HEK293 (cell line): ENCODE data around the gene SBSN.

Experiments
- CTCF ChIP-seq: fragments of 450-650 bp; formaldehyde crosslinking; IDR thresholded peaks from 2 replicates; pipeline ENCODE4 v1.5.1; 2016; ENCODE audit warnings: missing biosample characterization, missing genetic modification characterization
- GLI2 ChIP-seq: fragments of 450-650 bp; formaldehyde crosslinking; IDR thresholded peaks from 2 replicates; pipeline ENCODE4; 2017; ENCODE audit warnings: missing biosample characterization, missing genetic modification characterization, low read depth, borderline replicate concordance
- KLF9 ChIP-seq: fragments of 450-650 bp; formaldehyde crosslinking; IDR thresholded peaks from 2 replicates; pipeline ENCODE4 v1.5.1; 2016; ENCODE audit warnings: missing biosample characterization, missing genetic modification characterization, low read depth
- PBX3 ChIP-seq: sonication (generic); formaldehyde crosslinking; IDR thresholded peaks from 2 replicates; pipeline ENCODE4 v1.8.1; 2022; ENCODE audit warnings: mild to moderate bottlenecking, moderate library complexity, missing genetic modification reagents
- SALL2 ChIP-seq: fragments of 450-650 bp; formaldehyde crosslinking; IDR thresholded peaks from 2 replicates; pipeline ENCODE4 v1.5.0; 2017; ENCODE audit warnings: missing biosample characterization, mild to moderate bottlenecking, missing genetic modification characterization, borderline replicate concordance
- WT1 ChIP-seq: fragments of 450-650 bp; formaldehyde crosslinking; IDR thresholded peaks from 2 replicates; pipeline ENCODE4 v1.5.1; 2016; ENCODE audit warnings: missing biosample characterization, missing genetic modification characterization
- ZBTB10 ChIP-seq: fragments of 450-650 bp; formaldehyde crosslinking; IDR thresholded peaks from 2 replicates; pipeline ENCODE4 v1.5.1; 2016; ENCODE audit warnings: missing biosample characterization, missing genetic modification characterization
- ZBTB48 ChIP-seq: fragments of 450-650 bp; formaldehyde crosslinking; IDR thresholded peaks from 2 replicates; pipeline ENCODE4 v1.5.1; 2016; ENCODE audit warnings: missing biosample characterization, missing genetic modification characterization
- ZFP37 ChIP-seq: fragments of 450-650 bp; formaldehyde crosslinking; IDR thresholded peaks from 2 replicates; pipeline ENCODE4 v1.5.1; 2016; ENCODE audit warnings: missing biosample characterization, missing genetic modification characterization
- ZFP41 ChIP-seq: fragments of 450-650 bp; formaldehyde crosslinking; IDR thresholded peaks from 2 replicates; pipeline ENCODE4 v1.5.1; 2016; ENCODE audit warnings: missing biosample characterization, missing genetic modification characterization, borderline replicate concordance
- ZFP69B ChIP-seq: fragments of 450-650 bp; formaldehyde crosslinking; IDR thresholded peaks from 2 replicates; pipeline ENCODE4 v1.5.1; 2016; ENCODE audit warnings: missing biosample characterization, missing genetic modification characterization
- ZNF121 ChIP-seq: fragments of 450-650 bp; formaldehyde crosslinking; IDR thresholded peaks from 2 replicates; pipeline ENCODE4 v1.5.1; 2016; ENCODE audit warnings: missing biosample characterization, missing genetic modification characterization
- ZNF132 ChIP-seq: fragments of 450-650 bp; formaldehyde crosslinking; IDR thresholded peaks from 2 replicates; pipeline ENCODE4 v1.5.1; 2017; ENCODE audit warnings: missing biosample characterization, missing genetic modification characterization, borderline replicate concordance
- ZNF16 ChIP-seq: fragments of 450-650 bp; formaldehyde crosslinking; IDR thresholded peaks from 2 replicates; pipeline ENCODE4 v1.5.1; 2016; ENCODE audit warnings: low read depth, missing biosample characterization, missing genetic modification characterization
- ZNF175 ChIP-seq: fragments of 450-650 bp; formaldehyde crosslinking; IDR thresholded peaks from 2 replicates; pipeline ENCODE4 v1.5.1; 2016; ENCODE audit warnings: missing biosample characterization, missing genetic modification characterization
- ZNF280D ChIP-seq: fragments of 450-650 bp; formaldehyde crosslinking; IDR thresholded peaks from 2 replicates; pipeline ENCODE4 v1.5.1; 2016; ENCODE audit warnings: missing biosample characterization, missing genetic modification characterization
- ZNF302 ChIP-seq: fragments of 450-650 bp; formaldehyde crosslinking; IDR thresholded peaks from 2 replicates; pipeline ENCODE4 v1.5.1; 2016; ENCODE audit warnings: missing biosample characterization, missing genetic modification characterization, low read depth
- ZNF354C ChIP-seq: fragments of 450-650 bp; formaldehyde crosslinking; IDR thresholded peaks from 2 replicates; pipeline ENCODE4 v1.5.1; 2016; ENCODE audit warnings: missing biosample characterization, missing genetic modification characterization, low read depth, borderline replicate concordance
- ZNF366 ChIP-seq: fragments of 450-650 bp; formaldehyde crosslinking; conservative IDR thresholded peaks from 2 replicates; pipeline ENCODE4 v1.5.1; 2016; ENCODE audit warnings: missing biosample characterization, missing genetic modification characterization
- ZNF37A ChIP-seq: fragments of 450-650 bp; IDR thresholded peaks from 2 replicates; pipeline ENCODE4 v1.5.1; 2018; ENCODE audit warnings: missing biosample characterization, missing genetic modification characterization
- ZNF416 ChIP-seq: fragments of 450-650 bp; formaldehyde crosslinking; IDR thresholded peaks from 2 replicates; pipeline ENCODE4 v1.5.1; 2016; ENCODE audit warnings: missing biosample characterization, missing genetic modification characterization
- ZNF48 ChIP-seq: fragments of 450-650 bp; formaldehyde crosslinking; IDR thresholded peaks from 2 replicates; pipeline ENCODE4 v1.5.1; 2016; ENCODE audit warnings: missing biosample characterization, missing genetic modification characterization
- ZNF514 ChIP-seq: fragments of 450-650 bp; formaldehyde crosslinking; IDR thresholded peaks from 2 replicates; pipeline ENCODE4 v1.5.1; 2016; ENCODE audit warnings: missing biosample characterization, missing genetic modification characterization
- ZNF530 ChIP-seq: fragments of 450-650 bp; formaldehyde crosslinking; IDR thresholded peaks from 2 replicates; pipeline ENCODE4 v1.5.1; 2016; ENCODE audit warnings: low read depth, missing biosample characterization, missing genetic modification characterization
- ZNF558 ChIP-seq: fragments of 450-650 bp; formaldehyde crosslinking; IDR thresholded peaks from 2 replicates; pipeline ENCODE4 v1.5.1; 2016; ENCODE audit warnings: missing biosample characterization, missing genetic modification characterization
- ZNF600 ChIP-seq: fragments of 450-650 bp; formaldehyde crosslinking; IDR thresholded peaks from 2 replicates; pipeline ENCODE4 v1.5.1; 2016; ENCODE audit warnings: missing biosample characterization, missing genetic modification characterization
- ZNF621 ChIP-seq: fragments of 450-650 bp; formaldehyde crosslinking; IDR thresholded peaks from 2 replicates; pipeline ENCODE4 v1.5.1; 2017; ENCODE audit warnings: missing biosample characterization, missing genetic modification characterization
- ZNF639 ChIP-seq: fragments of 450-650 bp; formaldehyde crosslinking; IDR thresholded peaks from 2 replicates; pipeline ENCODE4 v1.5.1; 2016; ENCODE audit warnings: missing biosample characterization, missing genetic modification characterization
- ZNF777 ChIP-seq: fragments of 450-650 bp; formaldehyde crosslinking; IDR thresholded peaks from 2 replicates; pipeline ENCODE4 v1.5.1; 2017; ENCODE audit warnings: missing biosample characterization, missing genetic modification characterization, borderline replicate concordance
- ZXDB ChIP-seq: fragments of 450-650 bp; formaldehyde crosslinking; IDR thresholded peaks from 2 replicates; pipeline ENCODE4 v1.5.1; 2016; ENCODE audit warnings: missing biosample characterization, missing genetic modification characterization

Gene SBSN

GRCh38 chr19:35557539-35558399 is 29.7 kb upstream of the SBSN start (continued):
- TF ChIP-seq ZNF280D (tag by site-specific recombination) (no peak), ZNF175 (tag by site-specific recombination) (no peak), ZBTB10 (tag by site-specific recombination) (no peak), ZNF121 (tag by site-specific recombination) (no peak), ZNF302 (tag by site-specific recombination) (no peak), ZNF354C (no peak), ZNF48 (tag by site-specific recombination) (no peak), ZNF600 (tag by site-specific recombination) (peak; percentile 73), KLF9 (peak; percentile 100), ZNF621 (tag by site-specific recombination) (no peak), ZNF777 (tag by site-specific recombination) (peak; percentile 55; the same call in 1 of the 2 replicates), ZNF558 (tag by site-specific recombination) (no peak), PBX3 (CRISPR knock-in tag) (no peak), ZFP37 (tag by site-specific recombination) (no peak), ZNF416 (tag by site-specific recombination) (no peak), ZNF366 (tag by site-specific recombination) (peak; percentile 39; the same call in 1 of the 2 replicates), ZNF530 (tag by site-specific recombination) (no peak), ZNF132 (tag by site-specific recombination) (no peak), ZNF514 (tag by site-specific recombination) (no peak), ZBTB48 (0 out of 2 replicates have a peak, but pooled peaks have one; percentile 11), ZNF639 (tag by site-specific recombination) (no peak), ZNF37A (tag by site-specific recombination) (no peak), GLI2 (tag by site-specific recombination) (no peak), ZFP41 (tag by site-specific recombination) (no peak), WT1 (tag by site-specific recombination) (no peak), ZFP69B (tag by site-specific recombination) (0 out of 2 replicates have a peak, but pooled peaks have one; percentile 70), CTCF (no peak), SALL2 (tag by site-specific recombination) (no peak), ZXDB (peak; percentile 67; the same call in 1 of the 2 replicates), ZNF16 (0 out of 2 replicates have a peak, but pooled peaks have one; percentile 8)
